OCI-LY3 (cell line): Measurements from ENCODE around the gene RPL34.
"Not testable (repeated sequence)": the region's sequence is repeated elsewhere in the genome, so short reads cannot be mapped to it uniquely, and the experiment has no call there.

Experiments
- H2AFZ ChIP-seq: fragments of 200-600, 300-600 bp; shearing (Covaris generic); 2 replicates; pipeline ENCODE4 v1.6.0; 2014; ENCODE audit warnings: antibody characterized with exemption, low read depth, low read length
- H3K27ac ChIP-seq: fragments of 200-600, 300-600 bp; sonication (generic); 2 replicates; pipeline ENCODE4 v1.5.1; 2014; ENCODE audit warnings: mild to moderate bottlenecking, low read length, moderate library complexity, mixed read lengths
- H3K27me3 ChIP-seq: fragments of 200-600, 300-600 bp; sonication (generic); 2 replicates; pipeline ENCODE4 v1.6.1; 2014; ENCODE audit warnings: low read depth, low read length, mixed read lengths
- H3K36me3 ChIP-seq: fragments of 200-600, 300-600 bp; sonication (generic); replicated peaks from 2 replicates; pipeline ENCODE3; 2014; ENCODE audit warnings: low read depth, low read length, mixed read lengths
- H3K4me1 ChIP-seq: fragments of 300-600, 200-600 bp; sonication (generic); 2 replicates; pipeline ENCODE4 v1.6.1; 2014; ENCODE audit warnings: low read length, mixed read lengths
- H3K4me2 ChIP-seq: fragments of 200-600, 300-600 bp; sonication (generic); 2 replicates; pipeline ENCODE4 v1.6.1; 2014; ENCODE audit warnings: low read length, mixed read lengths
- H3K4me3 ChIP-seq: fragments of 300-600, 200-600 bp; sonication (generic); 2 replicates; pipeline ENCODE4 v1.5.1; 2014; ENCODE audit warnings: antibody characterized with exemption, mild to moderate bottlenecking, low read length, moderate library complexity
- H3K79me2 ChIP-seq: fragments of 300-600, 200-600 bp; shearing (Covaris generic); 2 replicates; pipeline ENCODE4 v1.6.1; 2014; ENCODE audit warnings: mild to moderate bottlenecking, low read length, mixed read lengths
- H3K9ac ChIP-seq: fragments of 300-600, 200-600 bp; shearing (Covaris generic); 2 replicates; pipeline ENCODE4 v1.6.0; 2014; ENCODE audit warnings: mild to moderate bottlenecking, low read length, moderate library complexity
- H3K9me3 ChIP-seq: fragments of 200-600, 300-600 bp; shearing (Covaris generic); 2 replicates; pipeline ENCODE4 v1.6.1; 2014; ENCODE audit warnings: low read length, mixed read lengths; ENCODE audit not compliant: insufficient read depth
- H4K20me1 ChIP-seq: fragments of 200-600, 300-600 bp; sonication (generic); 2 replicates; pipeline ENCODE4 v1.6.1; 2016; ENCODE audit warnings: low read length, mixed read lengths; ENCODE audit not compliant: insufficient read depth
- EZH2phosphoT487 ChIP-seq: fragments of 200-600 bp; shearing (Covaris generic); IDR thresholded peaks from 2 replicates; pipeline ENCODE4 v1.6.1; 2018; ENCODE audit warnings: antibody characterized with exemption, mixed run types, low read depth
- TF ChIP-seq, protein P1 (sequence below): fragments of 200-600, 300-600 bp; sonication (generic); IDR thresholded peaks from 2 replicates; pipeline ENCODE4 v1.5.1; 2014; ENCODE audit warnings: antibody characterized with exemption, low read length, low read depth

Gene RPL34

GRCh38 chr4:108592674-108592986, 27.7 kb upstream of the RPL34 start:
- no peaks in the 10 kb centered on the region for H3K79me2 ChIP-seq
- H3K36me3 ChIP-seq: no peaks in the 10 kb centered on the region
- no peaks in the 10 kb centered on the region for H3K9me3 ChIP-seq
- no peak overlapping the region for H3K4me2 ChIP-seq
- no peaks in the 10 kb centered on the region for H4K20me1 ChIP-seq
- H2AFZ ChIP-seq: no peak overlapping the region
- TF ChIP-seq, protein P1, sequence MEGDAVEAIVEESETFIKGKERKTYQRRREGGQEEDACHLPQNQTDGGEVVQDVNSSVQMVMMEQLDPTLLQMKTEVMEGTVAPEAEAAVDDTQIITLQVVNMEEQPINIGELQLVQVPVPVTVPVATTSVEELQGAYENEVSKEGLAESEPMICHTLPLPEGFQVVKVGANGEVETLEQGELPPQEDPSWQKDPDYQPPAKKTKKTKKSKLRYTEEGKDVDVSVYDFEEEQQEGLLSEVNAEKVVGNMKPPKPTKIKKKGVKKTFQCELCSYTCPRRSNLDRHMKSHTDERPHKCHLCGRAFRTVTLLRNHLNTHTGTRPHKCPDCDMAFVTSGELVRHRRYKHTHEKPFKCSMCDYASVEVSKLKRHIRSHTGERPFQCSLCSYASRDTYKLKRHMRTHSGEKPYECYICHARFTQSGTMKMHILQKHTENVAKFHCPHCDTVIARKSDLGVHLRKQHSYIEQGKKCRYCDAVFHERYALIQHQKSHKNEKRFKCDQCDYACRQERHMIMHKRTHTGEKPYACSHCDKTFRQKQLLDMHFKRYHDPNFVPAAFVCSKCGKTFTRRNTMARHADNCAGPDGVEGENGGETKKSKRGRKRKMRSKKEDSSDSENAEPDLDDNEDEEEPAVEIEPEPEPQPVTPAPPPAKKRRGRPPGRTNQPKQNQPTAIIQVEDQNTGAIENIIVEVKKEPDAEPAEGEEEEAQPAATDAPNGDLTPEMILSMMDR: no peak
- TF ChIP-seq EZH2phosphoT487: no peak
- no peak overlapping the region for H3K4me3 ChIP-seq
- H3K9ac ChIP-seq: no peak overlapping the region
- H3K27ac ChIP-seq: no peak overlapping the region
- H3K4me1 ChIP-seq: no peaks in the 10 kb centered on the region
- H3K27me3 ChIP-seq: no peaks in the 10 kb centered on the region

GRCh38 chr4:108594296-108594695, 26.1 kb upstream of the RPL34 start:
- not testable (repeated sequence) for H3K4me2 ChIP-seq, H2AFZ ChIP-seq, H3K36me3 ChIP-seq, H3K27me3 ChIP-seq, H3K27ac ChIP-seq, H3K9me3 ChIP-seq, H3K4me1 ChIP-seq, H4K20me1 ChIP-seq, H3K9ac ChIP-seq, H3K79me2 ChIP-seq, H3K4me3 ChIP-seq

DNA sequence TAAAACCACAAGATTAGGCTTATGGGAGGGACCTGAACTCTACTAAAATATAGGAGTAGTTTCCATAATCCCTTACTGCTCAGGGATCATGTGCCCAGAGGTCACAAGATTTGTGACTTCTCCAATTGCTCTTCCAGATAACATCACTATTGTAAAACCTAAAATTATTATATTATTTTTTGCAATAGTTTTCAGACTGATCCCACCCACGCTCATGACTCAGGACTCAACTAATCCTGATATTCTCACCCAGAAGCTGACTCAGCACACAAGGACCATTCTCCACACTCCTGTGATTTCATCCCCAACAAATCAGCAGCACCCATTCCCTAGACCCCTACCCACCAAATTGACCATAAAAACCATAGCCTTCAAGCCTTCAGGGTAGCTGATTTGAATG, 24.0 kb upstream of the RPL34 start:
- Histone ChIP-seq H3K27ac (no peak overlapping the region), H3K4me1 (no peaks in the 10 kb centered on the region), H3K79me2 (no peaks in the 10 kb centered on the region), H3K36me3 (no peaks in the 10 kb centered on the region), H3K9ac (no peak overlapping the region), H4K20me1 (no peaks in the 10 kb centered on the region), H3K4me2 (no peak overlapping the region), H3K9me3 (no peaks in the 10 kb centered on the region), H3K4me3 (no peak overlapping the region), H2AFZ (no peak overlapping the region), H3K27me3 (no peaks in the 10 kb centered on the region)
- TF ChIP-seq, protein P1: no peak
- TF ChIP-seq EZH2phosphoT487: no peak

- no peak overlapping the region for H2AFZ ChIP-seq
- H3K4me1 ChIP-seq: no peaks in the 10 kb centered on the region
- H3K9ac ChIP-seq: no peak overlapping the region
- H4K20me1 ChIP-seq: no peaks in the 10 kb centered on the region
- no peaks in the 10 kb centered on the region for H3K79me2 ChIP-seq
- no peak overlapping the region for H3K4me2 ChIP-seq
- no peaks in the 10 kb centered on the region for H3K27me3 ChIP-seq
- no peaks in the 10 kb centered on the region for H3K9me3 ChIP-seq
- no peak overlapping the region for H3K27ac ChIP-seq
- H3K4me3 ChIP-seq: no peak overlapping the region
- TF ChIP-seq, protein P1: no peak
- TF ChIP-seq EZH2phosphoT487: no peak
- no peaks in the 10 kb centered on the region for H3K36me3 ChIP-seq
These were observed 19.3 kb upstream of the RPL34 start for GRCh38 chr4:108601106-108601505.

GRCh38 chr4:108601532-108601931, 18.8 kb upstream of the RPL34 start:
- Histone ChIP-seq H3K9ac (no peak overlapping the region), H3K4me2 (no peak overlapping the region), H2AFZ (no peak overlapping the region), H3K4me3 (no peak overlapping the region), H3K27me3 (no peaks in the 10 kb centered on the region), H4K20me1 (no peaks in the 10 kb centered on the region), H3K79me2 (no peaks in the 10 kb centered on the region), H3K27ac (no peak overlapping the region), H3K36me3 (no peaks in the 10 kb centered on the region), H3K4me1 (no peaks in the 10 kb centered on the region), H3K9me3 (no peaks in the 10 kb centered on the region)
- TF ChIP-seq, protein P1: no peak
- TF ChIP-seq EZH2phosphoT487: no peak
